Ureter (tissue), 1 donor: ENCODE measurements around the gene RAB9B. TPM values are rescaled to one million over a fixed set of nuclear protein-coding genes. Genes with fewer than 3 reads are reported as not detected.

Experiments
- total RNA-seq: library from RNA; stranded (reverse); gene quantifications from one replicate; pipeline ENCODE4 v1.2.4, GENCODE V29; 2023
- donor health status: DM: yes; HTN: yes; CAD: no.

RAB9B gene
- total RNA-seq, 1 donor from 2014 or later: 6.5 TPM

Other genes starting within 250 kb of the RAB9B start
- 145 TPM for gene TCEAL4, start 246.7 kb downstream of the RAB9B start, total RNA-seq
- gene TCEAL3, start 224.3 kb downstream of the RAB9B start, total RNA-seq: 49.1 TPM
- 53.7 TPM for gene TCEAL1, start 203.3 kb downstream of the RAB9B start, total RNA-seq
- gene MORF4L2, start 145.6 kb downstream of the RAB9B start, total RNA-seq: 307 TPM
- gene TMEM31, start 121.3 kb downstream of the RAB9B start, total RNA-seq: not detected
- gene PLP1, start 55.4 kb downstream of the RAB9B start, total RNA-seq: 2.1 TPM
- 6.1 TPM for gene TMSB15B, start 130.4 kb upstream of the RAB9B start, total RNA-seq
- gene H2BW1, start 181.5 kb upstream of the RAB9B start, total RNA-seq: not detected
- gene H2BW2, start 207.7 kb upstream of the RAB9B start, total RNA-seq: 0.26 TPM
- gene TMSB15C, start 244.0 kb upstream of the RAB9B start, total RNA-seq: 1.4 TPM